Activated naive CD4-positive, alpha-beta T cell treated with Interleukin-2 at 50 U/mL for 16 hours (primary cell): ENCODE data around the gene TMC7.

Source experiments
- DNase-seq: peaks from one replicate; pipeline ENCODE4 v3.0.0-alpha.2; 2020

Gene TMC7

DNA sequence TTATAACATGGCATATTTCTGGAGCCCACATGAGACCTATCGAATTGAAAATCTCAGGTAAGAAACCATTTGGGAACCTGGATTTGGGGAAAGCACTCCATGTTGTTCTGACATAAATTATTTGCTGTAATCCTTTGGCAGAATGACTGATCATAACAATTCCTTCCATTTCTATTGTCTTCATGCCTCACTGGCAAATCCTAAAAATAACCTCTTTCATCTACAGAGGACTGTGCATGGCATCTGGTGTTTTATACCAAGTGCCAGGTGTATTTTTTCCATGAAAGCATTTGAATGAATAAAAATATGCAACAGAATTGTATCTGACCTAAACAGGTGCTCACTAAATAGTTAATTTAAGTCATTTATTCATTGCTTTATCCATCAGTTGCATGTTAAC lies 50.0 kb downstream of the TMC7 start:
- DNase-seq = no peak

DNA sequence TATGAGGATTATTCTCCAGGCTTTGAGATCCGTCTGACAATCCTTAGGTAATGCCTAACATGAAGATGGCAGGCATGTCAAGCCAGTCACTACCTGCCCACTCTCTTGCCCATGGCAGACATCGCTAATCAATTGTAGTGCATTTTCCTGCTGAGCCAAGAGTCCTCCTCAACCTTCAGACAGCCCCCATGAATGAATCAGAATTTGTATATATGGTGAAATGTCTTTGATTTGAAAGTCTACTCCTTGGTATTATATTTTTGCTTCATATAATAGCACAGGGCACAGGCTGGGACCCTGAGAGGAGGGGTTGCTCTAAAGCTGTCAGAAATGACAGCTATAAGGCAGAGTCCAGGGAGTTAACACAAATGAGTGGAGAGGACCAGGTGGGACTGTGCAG lies 56.7 kb downstream of the TMC7 start:
- DNase-seq = no peak

DNA sequence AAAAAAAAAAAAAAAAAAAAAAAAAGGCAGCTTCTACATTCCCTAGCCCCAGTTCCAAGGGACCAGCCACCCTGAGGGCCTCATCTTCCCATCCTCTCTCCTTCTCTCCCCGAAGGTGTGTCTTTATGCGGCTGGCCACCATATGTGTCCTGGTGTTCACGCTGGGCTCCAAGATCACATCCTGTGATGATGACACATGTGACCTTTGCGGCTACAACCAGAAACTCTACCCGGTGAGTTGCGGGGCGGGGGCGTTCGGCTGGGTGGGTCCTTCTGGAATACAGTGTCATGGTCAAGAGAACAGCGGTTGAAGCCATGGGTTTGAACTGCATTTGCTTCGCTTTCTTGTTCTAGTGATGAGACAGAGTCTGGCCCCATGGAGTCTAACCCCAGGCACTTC lies 61.0 kb downstream of the TMC7 start:
- DNase-seq = no peak

DNA sequence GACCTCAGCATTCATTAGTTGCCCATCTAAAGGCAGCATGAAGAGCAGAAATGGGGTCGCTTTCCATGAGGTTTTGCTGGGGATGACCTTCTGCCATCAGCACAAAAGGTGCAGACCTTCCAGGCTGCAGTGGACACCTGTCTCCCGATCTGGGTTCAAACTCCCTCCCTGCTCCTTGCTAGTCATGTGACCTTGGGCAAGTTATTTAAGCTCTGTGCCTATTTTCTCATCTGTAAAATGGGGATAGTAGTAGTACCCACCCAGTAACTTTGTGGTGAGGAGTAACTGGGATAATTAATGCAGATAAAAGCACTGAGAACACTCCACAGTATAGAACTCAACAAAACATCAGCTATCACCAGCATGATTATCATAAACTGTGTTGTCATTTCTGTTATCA lies 62.3 kb downstream of the TMC7 start:
- DNase-seq = no peak

DNA sequence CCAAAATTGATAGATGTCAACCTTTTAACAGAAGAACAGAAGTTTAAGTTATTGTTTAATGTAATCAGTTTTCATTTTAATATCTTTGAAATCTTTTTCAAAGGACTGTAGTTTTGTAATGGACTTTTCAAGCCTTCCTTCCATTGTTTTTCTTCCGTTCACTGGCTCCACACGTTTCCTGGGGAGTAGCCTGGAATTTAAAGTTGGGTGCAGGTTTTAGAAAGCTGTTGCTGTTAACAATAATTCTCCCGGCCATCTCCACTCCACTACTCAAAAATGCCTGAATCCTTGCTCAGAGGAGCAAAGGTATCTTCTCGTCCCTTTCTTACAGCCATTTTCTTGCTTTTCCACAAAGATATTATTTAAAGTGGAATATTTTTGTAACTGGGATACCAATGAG lies 79.0 kb downstream of the TMC7 start:
- DNase-seq = no peak

DNA sequence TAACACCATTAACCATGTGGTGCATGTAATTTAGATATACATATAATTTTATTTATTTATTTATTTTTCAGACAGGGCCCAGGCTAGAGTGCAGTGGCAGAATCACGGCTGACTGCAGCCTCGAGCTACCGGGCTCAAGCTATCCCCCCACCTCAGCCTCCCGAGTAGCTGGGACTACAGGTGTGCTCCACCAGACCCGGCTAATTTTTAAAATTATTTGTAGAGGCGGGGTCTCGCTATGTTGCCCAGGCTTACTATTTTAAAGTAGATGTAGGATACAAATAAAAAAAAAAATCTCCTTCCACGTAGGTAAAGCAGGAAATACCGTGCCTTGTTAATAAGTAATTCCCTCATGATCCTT lies 83.2 kb downstream of the TMC7 start:
- DNase-seq = no peak

DNA sequence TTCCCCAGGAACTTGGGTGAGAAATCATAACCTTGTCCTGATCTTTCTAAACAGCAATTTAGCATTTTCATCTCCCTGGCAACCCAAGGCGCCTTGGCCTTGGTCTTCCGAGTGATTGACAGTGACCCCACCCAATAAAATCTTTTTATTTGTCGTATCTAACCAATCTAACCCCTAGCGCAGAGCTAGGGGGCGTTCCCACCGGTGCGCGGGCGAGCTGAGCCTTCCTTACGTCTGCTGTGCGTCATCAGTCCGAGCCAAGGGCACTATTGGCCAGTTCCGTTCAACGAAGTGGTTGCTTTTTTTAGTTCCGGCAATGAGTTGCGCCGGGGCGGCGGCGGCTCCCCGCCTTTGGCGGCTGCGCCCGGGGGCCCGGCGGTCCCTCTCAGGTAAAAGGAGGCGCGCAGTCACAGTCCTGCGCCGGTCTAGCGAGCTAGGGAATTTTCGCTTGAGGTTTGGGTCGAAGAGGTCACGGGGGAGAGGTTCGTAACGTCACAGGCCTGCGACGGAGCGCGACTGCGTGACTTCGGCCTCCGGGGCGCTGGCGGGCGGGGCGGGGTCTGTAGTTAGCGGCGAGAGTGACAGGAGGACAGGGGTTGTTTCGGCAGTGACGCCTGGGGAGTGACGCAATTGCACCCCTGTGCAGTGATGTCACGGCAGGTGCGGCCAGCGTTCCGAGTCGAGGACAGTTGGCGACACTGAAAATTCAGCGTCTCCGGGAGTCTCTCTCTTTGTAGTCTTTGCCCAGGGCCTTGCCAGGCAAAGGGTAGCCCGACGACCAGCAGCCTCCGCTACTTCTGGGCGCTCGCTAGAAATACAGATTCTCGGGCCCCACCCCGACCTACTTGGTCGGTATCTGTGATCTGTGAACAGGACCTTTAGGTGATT lies 83.9 kb downstream of the TMC7 start, which contains the start of gene COQ7:
COQ7 (plus strand) TSS at position 266 of the 888 bp plus-strand sequence; CDS start at position 317, 51 bp downstream.
- peak; percentile 98 for DNase-seq

DNA sequence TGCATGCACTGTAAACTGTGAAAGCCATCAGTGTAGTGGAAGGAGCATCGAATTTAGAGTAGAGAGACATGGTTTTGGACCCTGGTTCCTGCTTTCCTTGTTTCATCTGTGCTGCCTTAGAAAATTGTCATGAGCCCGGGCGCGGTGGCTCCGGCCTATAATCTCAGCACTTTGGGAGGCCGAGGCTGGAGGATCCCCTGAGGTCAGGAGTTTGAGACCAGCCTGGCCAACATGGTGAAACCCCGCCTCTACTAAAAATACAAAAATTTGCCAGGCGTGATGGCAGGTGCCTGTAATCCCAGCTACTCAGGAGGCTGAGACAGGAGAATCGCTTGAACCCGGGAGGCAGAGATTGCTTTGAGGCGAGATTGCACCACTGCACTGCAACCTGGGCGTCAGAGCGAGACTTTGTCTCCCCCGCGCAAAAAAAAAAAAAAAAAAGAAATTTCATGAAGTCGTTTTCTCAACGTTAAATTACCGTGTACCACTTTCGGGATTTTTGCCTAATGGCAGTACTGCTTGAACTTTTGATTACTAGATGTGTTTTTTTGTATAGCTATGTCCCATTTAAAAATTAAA lies 84.6 kb downstream of the TMC7 start:
- DNase-seq = no peak

DNA sequence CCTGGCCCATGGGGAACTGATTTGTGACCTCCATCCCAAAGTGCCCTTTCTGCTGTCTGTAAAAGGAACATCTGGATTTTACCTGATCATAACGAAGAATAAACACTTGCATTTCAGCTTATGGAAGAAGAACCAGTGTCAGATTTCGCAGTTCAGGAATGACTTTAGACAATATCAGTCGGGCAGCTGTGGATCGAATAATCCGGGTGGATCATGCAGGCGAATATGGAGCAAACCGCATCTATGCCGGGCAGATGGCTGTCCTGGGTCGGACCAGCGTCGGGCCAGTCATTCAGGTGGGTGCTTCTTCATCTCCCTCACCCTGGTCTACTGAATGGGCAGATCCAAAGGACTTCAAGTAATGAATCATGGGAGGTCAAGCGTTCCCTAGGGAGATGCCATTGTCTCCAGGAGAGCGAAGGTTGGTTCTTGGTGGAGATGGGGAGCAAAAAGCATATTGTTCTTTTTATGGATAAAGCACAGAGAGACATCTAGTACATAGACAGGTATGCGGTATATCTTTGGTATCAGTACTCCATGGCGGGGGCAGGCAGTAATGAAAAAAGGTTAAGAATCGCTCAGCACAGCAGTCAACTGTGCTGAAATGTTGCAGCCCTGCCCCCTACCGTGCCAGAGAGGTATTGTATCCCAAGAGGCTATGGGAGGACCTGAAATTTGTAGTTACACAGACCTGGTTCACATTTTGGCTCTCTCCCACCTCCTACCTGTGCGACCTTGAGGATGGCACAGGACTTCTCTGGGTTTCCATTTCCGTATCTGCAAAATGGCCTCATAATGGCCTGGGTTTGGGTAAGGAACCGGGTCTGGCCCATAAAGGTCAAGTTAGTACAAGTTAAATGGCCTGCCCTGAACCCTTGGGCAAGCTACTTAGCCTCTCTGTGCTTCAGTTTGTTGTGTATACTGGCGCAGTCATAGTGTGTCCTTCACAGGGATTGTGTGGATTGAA lies 88.4 kb downstream of the TMC7 start:
- peak; percentile 59 for DNase-seq

DNA sequence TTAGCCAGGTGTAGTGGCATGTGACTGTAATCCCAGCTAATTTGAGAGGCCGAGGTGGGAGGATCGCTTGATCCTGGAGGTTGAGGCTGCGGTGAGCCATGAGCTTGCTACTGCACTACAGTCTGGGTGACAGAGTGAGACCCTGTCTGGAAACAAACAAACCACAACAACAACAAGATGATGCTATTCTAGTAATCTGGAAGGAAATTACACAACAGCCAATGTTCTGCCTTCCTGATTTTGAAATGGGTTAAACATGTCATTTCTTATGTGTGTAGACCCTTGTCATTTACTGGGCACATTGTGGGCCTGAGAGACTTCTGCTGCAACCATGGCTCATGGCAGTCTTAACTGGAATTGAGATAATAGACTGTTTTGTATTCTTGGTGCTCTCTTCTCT lies 89.6 kb downstream of the TMC7 start:
- no peak for DNase-seq

DNA sequence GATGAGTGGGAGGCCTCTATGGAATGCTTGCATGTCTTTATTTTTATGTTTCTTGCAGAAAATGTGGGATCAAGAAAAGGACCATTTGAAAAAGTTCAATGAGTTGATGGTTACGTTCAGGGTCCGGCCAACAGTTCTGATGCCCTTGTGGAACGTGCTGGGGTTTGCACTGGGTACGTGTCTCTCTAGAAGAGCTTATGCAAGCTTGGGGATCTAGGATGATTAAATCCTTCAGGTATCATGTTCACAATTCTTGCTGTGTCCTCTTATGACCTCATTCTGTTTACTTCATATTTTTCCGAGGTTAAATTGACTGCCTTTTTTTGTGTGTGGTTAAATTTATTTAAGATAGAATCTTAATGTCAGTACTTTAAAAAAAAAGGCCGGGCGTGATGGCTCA lies 90.1 kb downstream of the TMC7 start:
- DNase-seq = no peak

DNA sequence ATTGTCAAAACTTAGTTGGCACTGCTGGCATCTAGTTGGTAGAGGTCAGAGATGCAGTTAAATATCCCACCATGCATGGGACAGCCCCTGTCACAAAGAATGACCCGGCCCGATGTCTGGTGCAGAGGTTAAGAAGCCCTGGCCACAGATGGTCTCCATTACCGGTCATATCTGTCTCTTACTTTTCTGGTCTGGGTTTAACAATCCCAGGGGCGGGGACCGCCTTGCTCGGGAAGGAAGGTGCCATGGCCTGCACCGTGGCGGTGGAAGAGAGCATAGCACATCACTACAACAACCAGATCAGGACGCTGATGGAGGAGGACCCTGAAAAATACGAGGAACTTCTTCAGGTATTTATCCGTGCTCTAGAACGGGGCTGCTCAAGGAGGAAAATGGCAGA lies 91.8 kb downstream of the TMC7 start:
- DNase-seq = no peak

DNA sequence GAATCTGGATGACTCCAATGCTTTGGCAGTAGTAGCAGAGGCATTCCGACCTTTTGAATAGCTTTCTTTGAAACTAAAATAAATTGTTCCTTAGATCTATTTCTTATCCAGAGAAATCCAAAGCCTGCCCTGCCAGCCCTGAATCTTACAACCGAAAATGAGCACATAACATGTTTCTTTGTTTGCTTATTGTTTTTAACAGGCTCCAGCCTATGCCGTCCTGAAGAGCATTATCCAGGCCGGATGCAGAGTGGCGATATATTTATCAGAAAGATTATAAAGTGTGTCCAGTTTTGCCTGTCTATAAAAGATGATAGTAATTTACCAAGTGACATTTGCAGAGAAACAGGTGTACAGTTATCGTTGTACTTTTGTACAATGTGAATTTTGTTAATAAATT lies 94.1 kb downstream of the TMC7 start:
- DNase-seq = no peak

DNA sequence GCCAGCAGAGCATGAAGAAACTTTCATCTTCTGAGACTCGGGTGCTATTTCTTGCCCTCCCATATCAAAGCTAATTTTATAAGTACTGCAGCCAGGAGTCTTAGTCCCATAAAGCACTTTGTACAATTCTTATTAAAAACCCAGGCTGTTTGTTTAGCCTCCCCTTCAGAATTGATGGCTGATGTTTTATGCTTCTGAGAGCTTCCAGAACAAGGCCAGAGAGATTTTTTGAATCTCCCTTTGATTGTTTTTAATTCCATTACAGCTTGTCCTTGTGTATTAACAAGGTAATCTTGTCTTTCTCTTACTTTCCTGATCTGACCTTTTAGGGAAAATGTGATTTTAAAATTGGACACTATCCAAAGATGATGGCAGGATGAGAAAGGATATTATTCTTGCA lies 99.9 kb downstream of the TMC7 start:
- no peak for DNase-seq

DNA sequence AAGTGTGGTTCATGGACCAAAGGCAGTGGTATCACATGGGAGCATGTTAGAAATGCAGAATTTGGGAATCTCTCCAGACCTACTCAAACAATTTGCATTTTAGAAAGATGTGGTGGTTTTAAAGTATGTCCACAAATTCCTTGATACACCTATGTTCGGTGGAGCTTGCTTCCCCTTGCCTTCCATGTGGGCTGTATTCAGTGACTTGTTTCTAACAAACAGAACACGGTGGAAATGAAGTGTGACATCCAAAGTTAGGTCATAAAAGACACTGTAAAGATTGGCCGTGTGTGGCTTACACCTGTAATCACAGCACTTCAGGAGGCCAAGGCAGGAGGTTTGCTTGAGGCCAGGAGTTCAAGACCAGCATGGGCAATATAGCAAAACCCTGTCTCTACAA lies 100.4 kb downstream of the TMC7 start:
- DNase-seq = no peak

DNA sequence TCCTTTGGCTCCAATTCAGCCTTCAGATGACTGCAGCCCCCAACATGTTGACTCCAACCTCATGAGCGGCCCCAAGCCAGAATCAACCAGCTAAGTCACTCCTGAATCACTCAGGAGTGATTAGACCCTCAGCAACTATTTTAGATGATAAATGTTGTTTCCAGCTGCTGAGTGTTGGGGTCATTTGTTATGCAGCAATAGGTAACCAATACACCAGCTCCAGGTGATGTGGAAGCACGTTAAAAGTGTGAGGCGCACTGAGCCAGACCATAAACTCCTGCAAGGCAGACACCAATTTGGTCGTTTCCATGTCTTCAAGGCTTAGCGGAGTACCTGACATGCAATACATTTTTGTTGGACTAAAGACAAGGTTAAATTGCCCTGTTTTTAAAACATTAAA lies 101.1 kb downstream of the TMC7 start:
- no peak for DNase-seq

DNA sequence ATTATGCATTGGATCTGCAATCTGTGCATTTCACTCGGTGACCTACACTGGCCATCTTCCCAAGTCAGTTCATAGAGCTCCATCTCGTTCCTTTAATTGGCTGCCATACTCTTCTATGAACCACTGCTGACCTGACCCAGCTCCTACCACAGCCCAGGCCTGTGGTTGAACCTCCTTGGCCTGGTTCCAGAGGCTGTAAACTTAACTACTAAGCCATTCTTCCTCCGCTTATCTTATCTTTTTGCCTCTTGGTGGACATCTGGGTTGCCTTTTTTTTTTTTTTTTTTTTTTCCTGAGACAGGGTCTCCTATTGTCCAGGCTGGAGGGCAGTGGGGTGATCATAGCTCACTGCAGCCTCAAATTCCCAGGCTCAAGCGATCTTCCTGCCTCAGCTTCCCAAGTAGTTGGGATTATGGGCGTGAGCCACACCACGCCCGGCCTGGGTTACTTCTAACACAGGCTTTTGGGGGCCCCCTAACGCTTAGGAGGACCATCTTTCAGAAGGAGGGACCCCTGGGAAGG lies 102.0 kb downstream of the TMC7 start:
- no peak for DNase-seq

DNA sequence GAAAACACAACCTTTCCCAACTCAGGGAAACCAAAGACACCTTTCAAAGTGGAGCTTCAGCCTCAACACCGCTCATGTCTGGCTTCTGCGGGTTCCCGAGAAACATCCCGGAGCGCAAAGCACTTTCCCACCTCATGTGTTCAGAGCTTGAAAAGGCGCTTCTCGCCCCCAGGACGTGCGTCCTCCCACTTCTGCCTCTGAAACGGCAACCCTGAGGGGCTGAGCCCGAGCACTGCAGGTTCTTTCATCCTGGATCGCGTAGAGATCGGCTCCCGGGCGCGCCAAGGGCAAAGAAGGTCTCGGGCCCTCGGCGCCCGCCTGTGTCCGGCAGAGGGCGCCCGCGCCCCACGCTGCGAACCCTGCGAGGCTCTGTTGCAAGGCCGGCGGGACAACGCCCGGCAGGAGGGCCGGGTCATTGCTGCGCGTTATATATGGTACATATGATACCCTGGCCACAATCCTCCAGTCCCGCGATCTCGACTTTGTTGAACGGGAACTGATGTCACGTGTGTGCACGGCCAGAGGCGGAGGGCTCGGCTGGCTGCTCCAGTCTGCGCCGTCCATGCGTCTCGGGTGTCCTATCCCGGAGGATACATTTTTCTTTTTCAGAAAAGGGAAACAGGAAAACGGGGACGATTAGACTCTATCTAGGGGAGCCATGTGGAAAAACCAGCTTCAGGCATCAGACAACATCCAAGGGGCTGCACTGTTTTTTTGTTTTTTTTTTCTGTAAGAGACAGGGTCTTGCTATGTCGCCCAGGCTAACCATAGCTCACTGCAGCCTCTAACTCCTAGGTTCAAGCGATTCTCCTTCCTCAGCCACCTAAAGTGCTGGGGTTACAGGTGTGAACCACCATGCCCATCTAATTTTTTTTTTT lies 102.8 kb downstream of the TMC7 start:
- peak; percentile 80 for DNase-seq

DNA sequence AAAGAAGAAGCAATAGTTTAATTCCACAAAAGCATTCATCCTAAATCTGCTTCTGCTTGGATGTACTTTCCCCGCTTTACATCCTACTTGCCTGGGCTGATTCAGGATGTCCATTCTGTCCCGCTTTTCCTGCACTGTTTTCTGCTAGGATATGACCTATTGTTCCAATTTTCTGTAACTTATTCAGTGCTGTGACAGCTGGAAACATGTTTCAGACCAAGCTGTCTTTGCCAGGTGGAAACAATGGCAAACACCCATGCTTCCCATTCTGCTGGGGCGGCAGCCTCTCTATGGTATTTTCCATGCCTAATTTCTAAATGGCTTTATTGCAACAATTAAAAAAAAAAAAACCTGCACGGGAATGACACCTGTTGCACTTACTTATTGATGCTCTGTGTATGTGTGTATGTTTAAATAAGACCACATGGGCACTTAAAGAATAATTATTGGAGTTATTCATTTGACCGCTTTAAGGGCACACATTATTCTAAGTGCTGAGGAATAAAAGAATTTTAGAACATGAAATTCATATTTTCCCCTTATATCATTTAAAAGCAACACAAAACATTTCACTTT lies 104.7 kb downstream of the TMC7 start:
- no peak for DNase-seq

DNA sequence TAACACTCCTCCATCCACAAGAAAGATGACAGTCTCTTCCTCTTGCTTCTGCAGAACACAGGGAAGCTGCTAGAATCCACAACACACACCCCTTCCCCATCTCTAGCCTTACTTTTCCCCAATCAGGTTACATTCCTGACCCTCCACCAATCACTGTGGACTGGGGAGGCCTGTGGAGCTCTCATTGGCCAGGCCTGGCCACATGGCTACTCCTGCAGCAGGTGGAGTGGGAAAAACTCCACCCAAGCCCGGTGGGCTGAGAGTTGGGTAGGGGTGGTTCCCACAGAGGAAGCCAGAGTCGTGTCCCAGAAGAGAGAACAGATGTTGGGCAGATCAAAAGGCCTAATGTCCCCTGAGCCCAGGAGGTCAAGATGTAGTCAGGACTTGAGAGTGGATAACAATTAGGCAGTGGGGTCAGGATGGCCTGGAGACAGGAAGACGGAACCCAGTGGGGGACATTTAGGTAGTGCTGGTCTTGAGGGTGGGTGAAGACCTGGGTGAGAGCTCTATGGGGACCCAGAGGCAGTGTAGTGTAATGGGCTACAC lies 105.7 kb downstream of the TMC7 start:
- no peak for DNase-seq

DNA sequence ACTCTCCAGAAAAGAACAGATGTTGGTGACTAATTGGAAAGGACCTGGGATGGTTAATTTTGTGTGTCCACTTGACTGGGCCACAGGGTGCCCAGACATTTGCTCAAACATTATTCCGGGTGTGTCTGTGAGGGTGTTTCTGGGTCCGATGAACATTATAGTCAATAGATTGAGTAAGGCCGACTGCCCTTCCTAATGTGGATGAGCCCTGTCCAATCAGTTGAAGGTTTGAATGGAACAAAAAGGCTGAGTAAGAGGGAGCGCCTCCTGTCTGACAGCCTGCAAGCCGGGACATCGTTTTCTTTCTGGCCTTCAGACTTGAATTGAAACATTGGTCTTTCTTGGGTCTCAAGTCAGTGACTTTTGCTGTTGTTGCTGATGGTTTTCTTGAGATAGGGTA lies 107.2 kb downstream of the TMC7 start:
- no peak for DNase-seq
